Right atrium auricular region (tissue), 2 donors: ENCODE results near the gene RBM45. TPM values are rescaled to one million over a fixed set of nuclear protein-coding genes. Genes with fewer than 3 reads are reported as not detected.

Experiments
- DNase-seq: peaks from one replicate; pipeline ENCODE4 v3.0.0-alpha.2; 2019; ENCODE audit warnings: low spot score
- H3K27ac ChIP-seq, 2 donors: fragments of 200-600 bp; sonication (generic); 1 replicate in 1 of 2; 2 replicates in 1 of 2; pipeline ENCODE4 v1.5.1; 2016 to 2019
- H3K27me3 ChIP-seq, 2 donors: fragments of 200-600 bp; sonication (generic); one replicate each; pipeline versions ENCODE4 v1.5.1 to v1.6.0; 2017 to 2019
- H3K36me3 ChIP-seq: fragments of 200-600 bp; sonication (generic); one replicate; pipeline ENCODE4 v1.5.1; 2016
- H3K4me1 ChIP-seq, 2 donors: fragments of 200-600 bp; sonication (generic); one replicate each; pipeline versions ENCODE4 v1.5.1 to v1.6.0; 2017 to 2019
- H3K4me3 ChIP-seq, 2 donors: fragments of 200-600 bp; sonication (generic); 1 replicate in 1 of 2; 2 replicates in 1 of 2; pipeline ENCODE4 v1.5.1; 2017 to 2019; ENCODE audit warnings: mild to moderate bottlenecking in 1 of 2, moderate library complexity in 1 of 2
- H3K9me3 ChIP-seq, 2 donors: fragments of 200-600 bp; sonication (generic); one replicate each; pipeline ENCODE4 v1.5.1; 2019
- total RNA-seq, 2 donors: library from RNA; depleted of rRNA; stranded (reverse); fragments of >200 nt; gene quantifications; one replicate each; pipeline ENCODE4 v1.1.0, GENCODE V29; 2016
- TF ChIP-seq, protein P1 (sequence below), 2 donors: fragments of 200-600 bp; sonication (generic); IDR thresholded peaks; one replicate each; pipeline ENCODE4 v1.5.1; 2019; ENCODE audit warnings: antibody characterized with exemption in 2 of 2

RBM45 gene
- total RNA-seq, 2 donors from 2014 or later = 4.1 to 8.5 TPM

- no peak for DNase-seq
- Histone ChIP-seq H3K9me3 (no peaks in the 10 kb centered on the region), H3K4me3 (no peak overlapping the region), H3K4me1 (peaks cover 0 to 13% of the 10 kb centered on the region in 2 donors), H3K27ac (no peak overlapping the region), H3K27me3 (no peaks in the 10 kb centered on the region), H3K36me3 (no peaks in the 10 kb centered on the region)
- TF ChIP-seq, protein P1, sequence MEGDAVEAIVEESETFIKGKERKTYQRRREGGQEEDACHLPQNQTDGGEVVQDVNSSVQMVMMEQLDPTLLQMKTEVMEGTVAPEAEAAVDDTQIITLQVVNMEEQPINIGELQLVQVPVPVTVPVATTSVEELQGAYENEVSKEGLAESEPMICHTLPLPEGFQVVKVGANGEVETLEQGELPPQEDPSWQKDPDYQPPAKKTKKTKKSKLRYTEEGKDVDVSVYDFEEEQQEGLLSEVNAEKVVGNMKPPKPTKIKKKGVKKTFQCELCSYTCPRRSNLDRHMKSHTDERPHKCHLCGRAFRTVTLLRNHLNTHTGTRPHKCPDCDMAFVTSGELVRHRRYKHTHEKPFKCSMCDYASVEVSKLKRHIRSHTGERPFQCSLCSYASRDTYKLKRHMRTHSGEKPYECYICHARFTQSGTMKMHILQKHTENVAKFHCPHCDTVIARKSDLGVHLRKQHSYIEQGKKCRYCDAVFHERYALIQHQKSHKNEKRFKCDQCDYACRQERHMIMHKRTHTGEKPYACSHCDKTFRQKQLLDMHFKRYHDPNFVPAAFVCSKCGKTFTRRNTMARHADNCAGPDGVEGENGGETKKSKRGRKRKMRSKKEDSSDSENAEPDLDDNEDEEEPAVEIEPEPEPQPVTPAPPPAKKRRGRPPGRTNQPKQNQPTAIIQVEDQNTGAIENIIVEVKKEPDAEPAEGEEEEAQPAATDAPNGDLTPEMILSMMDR (IDR thresholded peaks at IDR 0.05) = no peak
Observed at GRCh38 chr2:178070824-178071223, 41.4 kb upstream of the RBM45 start.

DNA sequence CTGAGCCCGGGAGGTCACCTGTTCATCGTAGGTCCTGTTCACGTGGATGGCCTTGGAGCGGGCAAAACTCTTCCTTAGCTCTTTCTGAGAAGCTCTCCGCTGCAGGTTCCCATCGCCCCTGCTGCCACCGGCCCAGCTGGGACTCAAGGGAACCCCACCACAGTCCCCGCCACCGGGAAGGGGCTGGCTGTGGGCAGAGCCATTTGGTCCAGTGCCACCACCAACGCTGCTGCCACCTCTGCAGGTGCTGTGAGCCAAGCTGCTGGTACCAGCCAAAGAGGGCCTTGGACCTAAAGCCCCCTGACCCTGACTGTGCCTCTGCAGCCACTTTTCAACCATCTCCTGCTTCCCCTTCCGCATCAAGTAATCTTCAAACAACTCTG, 40.2 kb upstream of the RBM45 start:
- Histone ChIP-seq H3K36me3 (no peaks in the 10 kb centered on the region), H3K4me1 (peaks cover 0 to 13% of the 10 kb centered on the region in 2 donors), H3K9me3 (no peaks in the 10 kb centered on the region), H3K27me3 (no peaks in the 10 kb centered on the region), H3K4me3 (no peak overlapping the region), H3K27ac (no peak overlapping the region)
- TF ChIP-seq, protein P1 (IDR thresholded peaks at IDR 0.05) = no peak
- no peak for DNase-seq

DNA sequence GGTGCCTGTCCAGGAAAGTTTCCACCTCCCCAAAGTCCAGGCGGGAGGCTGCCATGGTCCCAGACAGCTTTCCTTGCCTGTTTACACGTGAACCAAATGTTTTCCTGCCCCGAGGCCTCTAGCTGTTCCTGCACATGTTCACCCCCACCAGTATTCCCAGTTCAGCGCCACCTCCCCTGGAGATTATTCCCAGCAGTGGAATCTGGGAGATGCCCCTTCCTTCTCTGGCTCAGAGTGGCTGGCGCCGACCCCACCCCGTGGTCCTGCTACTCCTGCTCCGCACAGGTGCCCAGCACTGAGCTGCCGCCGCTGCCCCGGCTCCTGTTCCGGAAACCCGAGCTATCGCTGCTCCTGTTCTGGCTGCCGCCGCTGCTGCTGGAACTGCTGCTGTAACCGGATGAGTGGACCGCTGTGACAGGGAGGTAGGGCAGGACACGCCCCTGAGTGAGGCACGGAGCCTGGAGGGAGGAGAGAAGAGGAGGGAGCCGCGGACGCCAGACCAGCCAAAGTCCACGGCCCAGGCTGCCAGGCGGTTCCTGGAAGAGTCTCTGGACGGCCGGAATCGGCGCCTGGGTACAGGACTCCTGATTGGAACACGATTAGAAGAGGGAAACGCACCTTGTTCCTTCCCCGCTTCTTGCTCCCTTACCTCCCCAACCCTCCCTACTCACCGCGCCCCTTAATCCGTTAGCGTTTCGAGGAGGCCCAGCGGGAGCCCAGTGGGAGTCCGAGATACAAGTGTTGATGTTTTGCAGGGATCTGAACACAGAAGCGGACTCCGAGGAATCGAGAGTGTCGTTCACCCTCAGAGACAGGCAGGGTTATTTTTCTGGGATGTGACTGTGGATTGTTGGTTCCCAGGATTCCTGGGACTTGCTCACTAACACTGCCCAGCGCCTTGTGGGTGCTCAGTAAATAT, 39.6 kb upstream of the RBM45 start, which contains the start of gene PDE11A:
PDE11A (minus strand) TSS at position 395 of the 919 bp plus-strand sequence; CDS start at position 55, 340 bp downstream.
- peak; percentile 72 for DNase-seq
- no peak within 1 kb of the TSS for H3K27ac ChIP-seq
- H3K27me3 ChIP-seq = no peaks in the 10 kb centered on the region
- H3K4me1 ChIP-seq = peaks cover 0 to 13% of the 10 kb centered on the region in 2 donors
- no peaks in the 10 kb centered on the region for H3K9me3 ChIP-seq
- TF ChIP-seq, protein P1 (IDR thresholded peaks at IDR 0.05) = no peak
- peak within 1 kb of the TSS; percentile 35 to 48 for H3K4me3 ChIP-seq
- H3K36me3 ChIP-seq = no peaks in the 10 kb centered on the region

DNA sequence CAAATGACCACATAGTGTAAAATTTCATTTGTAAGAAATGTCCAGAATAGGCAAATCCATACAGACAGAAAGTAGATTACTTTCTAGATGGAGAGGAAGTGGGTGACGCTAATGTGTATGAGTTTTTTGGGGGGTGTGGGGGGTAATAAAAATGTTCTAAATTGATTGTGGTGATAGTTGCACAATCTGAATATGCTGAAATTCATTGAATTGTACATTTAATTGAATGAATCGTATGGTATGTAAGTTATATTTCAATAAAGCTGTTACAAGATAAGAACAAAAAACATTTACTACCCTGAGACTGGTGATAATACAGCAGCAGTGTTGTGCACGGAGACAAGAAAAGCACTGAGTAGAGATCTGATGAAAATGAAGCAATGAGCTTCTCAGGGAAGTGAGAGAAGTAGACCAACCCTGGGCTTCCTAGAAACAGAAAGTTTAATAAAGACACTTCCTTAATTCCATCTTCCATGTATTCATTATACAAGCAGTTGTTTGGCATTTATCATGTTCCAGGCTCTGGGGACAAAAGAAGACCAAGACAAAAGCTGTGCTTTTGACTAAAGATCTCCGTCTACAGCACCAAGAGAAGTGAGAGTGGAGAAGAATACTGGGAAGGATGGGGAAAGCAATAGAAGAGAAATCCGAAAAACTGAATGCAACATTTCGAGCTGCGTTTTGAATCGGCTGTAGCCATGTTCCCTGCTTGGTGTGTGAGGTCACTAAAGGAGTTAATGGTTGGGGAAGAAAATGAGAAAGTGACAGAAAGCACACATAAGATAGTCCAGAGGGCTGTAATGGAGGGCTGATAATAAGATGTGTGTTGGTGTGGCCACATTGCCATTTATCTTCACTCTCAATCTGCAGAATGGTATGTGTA, 37.9 kb upstream of the RBM45 start:
- Histone ChIP-seq H3K36me3 (no peaks in the 10 kb centered on the region), H3K27ac (no peak overlapping the region), H3K27me3 (no peaks in the 10 kb centered on the region), H3K4me1 (peaks cover 0 to 13% of the 10 kb centered on the region in 2 donors), H3K4me3 (no peak overlapping the region), H3K9me3 (peaks cover 0 to 4% of the 10 kb centered on the region in 2 donors)
- no peak for DNase-seq
- TF ChIP-seq, protein P1 (IDR thresholded peaks at IDR 0.05) = no peak

- DNase-seq = no peak
- no peaks in the 10 kb centered on the region for H3K27me3 ChIP-seq
- peaks cover 0 to 13% of the 10 kb centered on the region in 2 donors for H3K4me1 ChIP-seq
- H3K27ac ChIP-seq = no peak overlapping the region
- peaks cover 0 to 7% of the 10 kb centered on the region in 2 donors for H3K9me3 ChIP-seq
- TF ChIP-seq, protein P1 (IDR thresholded peaks at IDR 0.05) = no peak
- H3K4me3 ChIP-seq = no peak overlapping the region
- H3K36me3 ChIP-seq = no peaks in the 10 kb centered on the region
Observed at GRCh38 chr2:178075006-178075326, 37.3 kb upstream of the RBM45 start.
